Measurements from ENCODE around the gene SFMBT1.

Gene SFMBT1

DNA sequence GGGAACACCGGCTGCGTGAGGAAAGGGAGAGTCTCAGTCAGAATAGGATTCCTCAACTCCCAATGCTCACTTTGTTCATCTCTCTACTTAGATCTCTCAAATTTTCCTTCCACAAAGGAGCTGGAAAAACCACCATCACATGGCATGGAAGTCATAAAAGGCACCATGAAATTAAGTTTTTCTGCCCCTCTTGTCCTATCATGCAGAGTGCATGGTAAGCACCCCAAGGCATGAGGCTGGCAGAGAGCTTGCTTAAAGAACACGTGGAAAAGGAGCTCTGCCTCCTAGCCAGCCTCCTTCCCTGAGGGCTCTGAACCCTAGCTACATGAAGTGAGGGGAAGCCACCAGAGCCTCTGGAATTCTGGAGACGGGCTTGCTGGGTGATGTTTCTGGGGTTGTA lies 166.3 kb downstream of the SFMBT1 start:
- DNase-seq = no peak

DNA sequence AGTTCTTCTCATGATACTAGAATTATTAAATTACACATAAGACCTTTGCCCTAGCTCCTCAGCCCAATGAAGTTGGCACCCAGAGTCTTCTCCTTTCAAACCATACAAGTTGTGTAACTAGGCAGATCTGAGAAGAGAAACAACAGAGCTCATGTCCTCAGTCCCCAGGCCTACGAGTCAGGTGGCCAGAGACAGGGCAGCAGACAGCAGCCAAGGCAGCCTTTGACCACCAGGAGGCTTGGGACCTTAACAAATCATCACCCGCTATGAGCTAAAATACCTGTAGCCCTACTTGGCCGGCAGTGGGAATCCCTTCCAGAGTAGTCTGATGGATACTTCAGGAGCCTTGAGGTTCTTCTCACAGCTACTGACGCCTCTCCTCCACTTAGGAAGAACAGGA lies 166.8 kb downstream of the SFMBT1 start:
- no peak for DNase-seq

DNA sequence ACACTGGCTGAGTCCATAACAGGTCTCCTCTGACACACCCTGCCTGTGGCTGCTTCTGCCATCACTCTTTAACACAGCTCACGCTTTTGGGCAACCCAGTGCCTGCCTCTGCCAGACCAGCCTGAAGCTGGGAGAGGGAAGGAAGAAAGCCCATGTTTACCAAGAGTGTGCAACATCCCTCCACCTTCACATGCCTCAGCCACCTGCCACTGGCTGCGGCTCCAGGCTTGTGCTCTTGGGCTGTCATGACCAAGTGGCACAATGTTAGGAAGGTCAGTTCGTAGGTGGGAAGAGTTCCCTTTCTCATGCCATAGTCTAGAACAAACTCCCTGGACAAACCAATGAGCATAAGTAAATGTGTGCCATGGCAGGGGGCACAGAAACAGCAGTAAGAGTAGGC lies 168.8 kb downstream of the SFMBT1 start:
- DNase-seq = no peak

DNA sequence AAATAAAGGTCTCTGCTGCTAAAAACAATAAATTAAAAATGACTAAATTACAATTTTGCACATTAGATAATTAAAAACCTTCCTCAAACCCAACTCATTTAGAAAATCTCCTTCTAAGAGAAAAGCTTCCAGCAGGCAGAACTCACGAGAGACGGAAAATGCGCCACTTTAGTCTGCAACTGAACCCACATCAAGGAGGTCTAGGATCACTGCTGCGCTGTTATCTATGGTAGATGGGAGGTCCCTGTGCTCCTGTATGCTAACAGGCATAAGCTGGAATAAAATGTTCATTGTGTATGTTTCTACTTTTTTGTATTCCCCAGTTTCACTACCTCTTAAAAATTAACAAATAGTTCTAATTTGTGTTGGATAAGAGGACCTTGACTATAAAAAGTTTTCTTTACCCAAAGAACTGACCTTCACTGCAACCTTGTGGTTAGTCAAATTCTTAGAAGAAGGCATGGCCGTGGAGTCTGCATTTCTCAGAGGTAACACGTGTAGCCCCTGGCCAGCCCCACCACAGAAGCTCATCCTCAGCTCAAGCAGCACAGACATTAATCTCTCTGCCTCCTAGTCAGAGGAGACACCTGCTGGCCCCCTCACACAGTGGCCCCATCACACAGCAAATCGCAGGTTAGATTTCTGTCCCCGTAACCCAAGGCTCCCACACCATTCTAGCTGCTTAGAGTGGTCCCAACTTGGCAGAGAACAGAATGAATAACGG lies 170.8 kb downstream of the SFMBT1 start:
- DNase-seq = no peak

DNA sequence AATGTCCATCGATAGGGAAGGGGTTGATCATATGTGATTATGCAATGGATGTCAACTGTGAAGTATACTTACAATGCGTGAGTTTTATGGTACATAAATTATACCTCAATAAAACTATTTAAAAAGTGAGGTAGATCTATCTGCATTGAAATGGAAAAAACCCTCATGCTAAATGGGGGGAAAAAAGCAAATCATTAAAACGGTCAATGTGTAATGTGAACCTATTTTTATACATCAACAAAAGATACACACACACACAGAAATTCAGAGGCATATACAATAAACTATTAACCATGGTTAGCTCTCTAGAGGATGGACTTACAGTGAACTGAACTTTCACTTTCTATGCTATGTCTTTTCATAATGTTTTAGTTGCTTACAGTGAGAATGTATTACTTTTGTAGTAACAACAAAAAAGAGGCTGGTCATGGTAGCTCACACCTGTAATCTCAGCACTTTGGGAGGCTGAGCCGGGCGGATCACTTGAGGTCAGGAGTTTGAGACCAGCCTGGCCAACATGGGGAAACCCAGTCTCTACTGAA lies 171.6 kb downstream of the SFMBT1 start:
- DNase-seq = no peak

DNA sequence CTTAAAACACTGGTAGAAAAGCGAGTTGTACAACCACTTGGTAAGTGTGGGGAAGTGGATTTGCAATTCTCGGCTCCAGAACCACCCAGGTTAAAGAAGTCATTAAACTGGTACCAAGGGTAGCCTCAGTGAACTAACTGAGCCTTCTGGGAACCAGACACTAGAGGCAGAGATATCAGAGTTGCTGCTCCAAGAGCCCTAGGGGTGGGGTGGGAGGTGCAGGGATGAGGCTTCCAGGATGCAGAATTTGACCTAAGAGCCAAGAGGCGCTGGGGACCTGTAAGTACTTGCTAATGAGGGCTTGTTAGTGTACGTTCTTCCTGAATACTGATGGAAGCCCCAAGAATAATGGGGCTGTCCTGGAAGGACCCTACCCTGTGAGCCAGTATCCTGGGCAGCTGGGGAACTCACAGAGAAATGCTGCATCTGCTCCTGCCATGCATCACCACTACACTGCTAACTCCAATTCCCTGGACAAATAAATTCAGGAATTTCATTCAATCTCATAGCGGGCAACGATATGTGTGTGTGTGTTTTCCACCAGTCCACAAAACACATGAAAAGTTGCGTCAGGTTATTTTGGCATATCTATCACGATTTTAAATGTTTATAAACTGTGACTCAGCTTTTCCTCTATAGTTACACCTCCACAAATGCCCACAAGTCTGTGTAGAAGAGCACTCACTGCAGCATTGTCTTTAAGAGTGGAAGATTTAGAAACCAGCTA lies 172.3 kb downstream of the SFMBT1 start:
- DNase-seq = no peak

DNA sequence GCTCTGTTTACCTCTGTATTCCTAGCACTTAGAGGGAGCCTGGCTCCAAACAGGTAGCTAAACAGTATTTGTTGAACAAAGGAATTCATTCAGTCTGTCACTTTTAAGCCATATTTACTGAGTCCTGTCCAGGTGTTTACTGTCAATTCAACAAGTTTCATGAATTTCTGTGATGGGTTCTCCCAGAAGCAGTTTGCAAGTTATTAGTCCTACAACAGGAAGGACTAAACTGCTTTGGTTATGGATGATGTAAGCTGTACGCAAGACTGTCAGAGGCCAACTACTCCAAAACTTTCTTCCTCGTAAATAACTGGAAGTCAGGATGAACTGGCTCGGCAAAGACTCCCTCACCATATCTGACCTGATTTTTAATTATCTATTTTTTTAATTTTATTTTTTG lies 173.6 kb downstream of the SFMBT1 start:
- no peak for DNase-seq

DNA sequence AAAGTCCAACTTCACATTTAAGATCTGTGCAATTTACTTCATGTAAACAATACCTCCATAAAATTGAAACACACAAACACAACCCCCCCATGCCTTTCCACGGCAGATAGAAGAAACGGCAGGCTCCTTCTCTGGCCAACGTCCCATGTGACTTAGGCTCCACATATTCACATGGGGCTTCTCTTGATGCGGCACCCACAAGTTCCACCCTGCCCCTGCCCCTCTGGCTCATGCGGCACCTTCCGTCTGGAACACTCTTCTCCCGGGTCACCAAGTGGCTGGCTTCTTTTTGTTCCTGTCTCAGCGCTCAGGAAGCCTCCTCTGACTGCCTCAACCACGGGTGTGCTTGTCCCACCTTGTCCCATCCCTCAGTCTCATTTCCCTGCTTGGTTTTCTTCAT lies 174.1 kb downstream of the SFMBT1 start:
- DNase-seq = no peak

DNA sequence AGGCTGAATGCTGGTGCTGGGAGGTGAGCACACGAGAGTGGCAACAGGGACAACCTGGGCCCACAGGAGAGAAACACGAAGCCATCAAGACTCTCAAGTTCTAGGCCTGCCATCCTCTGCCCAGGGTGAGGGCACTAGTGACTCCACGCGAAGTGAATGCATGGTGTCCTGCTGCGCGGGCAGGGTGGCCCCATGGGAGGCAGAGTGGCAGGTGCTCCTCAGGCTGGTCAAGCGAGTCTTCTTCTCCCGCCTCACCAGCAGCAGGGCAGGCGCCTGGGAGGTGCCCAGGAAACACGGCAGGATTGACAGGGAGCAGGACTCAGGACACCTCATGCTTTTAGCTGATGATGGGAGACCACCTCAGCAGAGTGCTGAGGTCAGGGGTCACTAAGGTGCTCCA lies 175.4 kb downstream of the SFMBT1 start:
- no peak for DNase-seq

DNA sequence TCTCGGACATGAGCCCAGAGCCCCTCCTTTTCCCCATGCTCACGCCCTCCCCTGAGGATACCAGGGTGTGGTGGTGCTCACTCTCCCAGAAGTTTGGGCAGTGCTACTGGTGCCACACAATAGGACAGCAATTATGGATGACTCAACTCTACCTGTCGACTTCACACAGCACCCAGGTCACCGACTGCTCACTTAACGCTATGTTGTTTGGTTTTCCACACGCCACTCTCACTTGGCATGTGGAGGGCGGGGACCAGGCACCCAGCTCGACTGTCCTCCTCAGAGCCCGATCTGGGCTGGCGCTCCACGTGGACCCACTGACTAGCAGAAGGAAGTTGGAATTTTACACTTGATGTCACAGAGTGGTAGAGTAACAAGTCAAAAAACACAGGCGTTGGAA lies 179.4 kb downstream of the SFMBT1 start:
- DNase-seq = no peak

DNA sequence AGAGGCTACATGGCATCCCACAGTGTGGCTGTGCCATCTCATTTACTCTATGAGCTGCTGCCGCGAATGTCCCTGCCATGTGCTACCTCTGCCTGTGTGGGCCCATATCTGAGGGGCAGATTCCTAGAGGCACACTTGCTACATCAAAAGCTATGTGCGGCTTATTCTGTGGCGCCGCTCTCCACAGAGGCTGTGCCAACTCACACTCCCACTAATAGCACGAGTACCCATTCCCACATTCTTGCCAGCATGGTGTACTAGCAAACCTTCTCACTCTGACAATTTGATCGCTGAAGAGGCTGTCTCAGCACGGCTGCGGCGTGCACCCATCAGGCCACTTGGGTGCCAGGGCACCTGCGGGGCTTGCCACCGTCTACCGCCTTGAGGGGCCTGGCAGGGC lies 179.9 kb downstream of the SFMBT1 start:
- no peak for DNase-seq

DNA sequence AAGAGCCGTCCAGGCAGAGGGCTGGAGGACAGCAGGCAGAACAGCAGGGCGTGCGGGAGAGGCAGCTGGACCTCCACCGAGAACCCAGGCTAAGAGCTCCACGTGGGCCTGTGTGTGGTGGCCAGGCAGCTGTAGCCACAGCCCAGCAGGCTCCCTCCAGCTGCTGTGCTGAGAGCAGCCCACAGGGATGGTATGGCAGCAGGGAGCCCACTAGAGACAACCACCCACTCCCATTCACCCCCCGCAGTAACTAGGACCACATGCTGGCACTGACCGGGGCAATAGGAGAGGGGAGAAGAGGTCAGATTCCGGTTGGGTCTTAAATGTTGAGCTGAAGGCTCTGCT lies 185.5 kb downstream of the SFMBT1 start:
- DNase-seq = no peak

DNA sequence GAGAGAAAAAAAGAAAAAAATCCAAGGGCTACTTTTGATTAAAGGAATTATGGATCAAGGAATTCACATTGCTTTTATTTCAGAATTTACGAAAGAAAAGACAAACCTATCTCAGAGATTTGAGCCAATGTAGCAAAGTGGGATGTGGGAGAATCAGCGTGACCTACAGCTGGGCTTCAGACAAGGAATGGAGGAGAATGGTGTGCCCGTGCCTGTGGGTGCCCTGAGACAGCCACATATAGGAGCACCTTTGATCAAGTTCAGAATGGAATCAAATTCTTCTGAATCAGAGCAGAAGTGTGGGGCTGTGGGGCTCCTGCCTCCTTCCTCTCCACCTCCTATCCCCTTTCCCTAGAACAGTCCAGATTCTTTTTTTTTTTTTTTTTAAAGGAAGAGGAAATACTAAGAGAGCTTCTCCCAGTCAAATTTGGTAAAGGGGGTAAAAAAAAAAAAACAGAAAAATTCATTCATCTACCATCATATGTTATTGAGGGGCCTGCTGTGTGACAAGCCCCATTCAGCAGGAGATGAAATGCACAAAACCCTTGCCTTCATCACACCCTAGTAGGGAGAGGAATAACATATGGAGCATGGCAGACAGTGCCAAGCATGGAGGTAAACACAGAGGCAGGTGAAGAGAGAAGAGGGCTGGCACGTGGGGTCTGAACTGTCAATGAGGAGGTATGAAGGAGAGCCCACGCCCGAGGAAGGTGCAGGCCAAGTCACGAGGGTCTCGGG lies 186.0 kb downstream of the SFMBT1 start:
- DNase-seq = no peak

DNA sequence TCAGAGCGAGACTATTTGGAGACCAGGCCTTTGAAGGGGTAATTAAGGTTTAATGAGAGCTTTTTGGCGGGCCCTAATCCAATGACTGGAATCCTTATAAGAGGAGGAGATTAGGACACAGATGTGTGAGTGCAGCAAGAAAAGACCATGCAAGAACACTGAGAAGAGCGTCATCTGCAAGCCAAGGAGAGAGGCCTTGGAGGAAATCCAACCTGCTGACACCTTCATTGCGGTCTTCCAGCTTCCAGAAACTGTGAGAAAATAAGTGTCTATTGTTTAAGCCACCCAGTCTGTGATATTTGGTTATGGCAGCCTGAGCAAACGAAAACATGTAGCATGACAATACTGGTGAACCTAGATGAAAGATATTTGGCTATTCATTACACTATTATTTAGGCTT lies 188.0 kb downstream of the SFMBT1 start:
- DNase-seq = no peak

DNA sequence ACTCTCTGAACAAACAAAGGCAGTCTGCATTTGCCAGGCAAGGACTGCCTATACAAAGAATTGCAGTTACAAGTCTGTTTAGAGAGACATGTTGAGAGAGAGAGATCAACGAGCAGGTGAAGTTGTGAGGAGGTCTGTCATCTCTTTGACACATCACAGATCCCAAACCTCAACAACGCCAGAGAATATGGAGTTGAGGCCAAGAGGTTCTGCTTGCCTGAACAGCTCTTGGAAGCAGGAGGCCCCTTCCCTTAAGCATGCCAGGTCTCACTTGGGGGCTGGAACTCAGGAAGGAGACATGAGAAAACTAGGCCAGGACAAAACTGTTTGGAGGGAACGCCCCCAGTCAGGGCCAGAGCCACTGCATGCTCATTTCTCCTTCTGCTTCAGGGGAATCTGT lies 188.7 kb downstream of the SFMBT1 start:
- DNase-seq = no peak

DNA sequence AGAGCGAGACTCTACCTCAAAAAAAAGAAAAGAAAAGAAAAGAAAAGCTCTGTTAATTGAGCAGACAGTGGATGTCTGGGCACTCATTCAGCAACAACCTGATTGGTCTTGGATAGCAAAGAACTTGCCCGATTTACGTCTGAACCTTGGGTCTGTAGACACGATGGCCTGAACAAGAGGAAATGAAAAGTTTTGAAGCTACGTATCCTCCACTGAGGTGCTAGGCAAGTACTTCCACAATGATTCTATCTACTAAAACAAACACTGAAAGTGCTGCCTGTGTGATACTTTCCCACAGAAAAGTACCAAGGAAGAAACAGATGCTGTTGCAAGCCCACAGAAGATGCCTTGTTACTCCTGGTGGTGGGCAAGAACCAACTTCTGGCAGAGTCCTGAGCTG lies 189.2 kb downstream of the SFMBT1 start:
- DNase-seq = no peak

DNA sequence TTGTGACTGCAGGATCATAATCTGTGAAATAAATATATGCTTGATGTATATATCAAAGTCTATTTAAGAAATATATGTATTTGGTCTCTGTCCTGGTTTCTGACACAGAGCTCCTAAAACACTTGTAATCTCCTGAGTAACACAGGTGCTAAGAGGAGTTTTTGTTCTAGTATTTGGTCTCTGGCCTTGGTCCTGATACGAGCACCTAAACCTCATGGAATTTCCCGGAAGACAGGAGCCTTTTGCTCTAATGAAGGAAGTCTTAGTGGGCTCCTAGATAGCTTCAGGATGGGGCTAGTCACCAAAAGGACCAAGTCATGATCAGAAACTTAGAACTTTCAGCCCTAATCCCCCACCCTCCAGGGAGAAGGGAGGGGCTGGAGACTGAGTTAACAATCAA lies 191.9 kb downstream of the SFMBT1 start:
- no peak for DNase-seq

Data from 8988T (cell line).